ENCODE results near the gene FAM174C. TPM values are rescaled to one million over a fixed set of nuclear protein-coding genes. Genes with fewer than 3 reads are reported as not detected.

FAM174C gene
- polyA plus RNA-seq, 3 donors: 32.8 to 56.2 (median 40.0) TPM

DNA sequence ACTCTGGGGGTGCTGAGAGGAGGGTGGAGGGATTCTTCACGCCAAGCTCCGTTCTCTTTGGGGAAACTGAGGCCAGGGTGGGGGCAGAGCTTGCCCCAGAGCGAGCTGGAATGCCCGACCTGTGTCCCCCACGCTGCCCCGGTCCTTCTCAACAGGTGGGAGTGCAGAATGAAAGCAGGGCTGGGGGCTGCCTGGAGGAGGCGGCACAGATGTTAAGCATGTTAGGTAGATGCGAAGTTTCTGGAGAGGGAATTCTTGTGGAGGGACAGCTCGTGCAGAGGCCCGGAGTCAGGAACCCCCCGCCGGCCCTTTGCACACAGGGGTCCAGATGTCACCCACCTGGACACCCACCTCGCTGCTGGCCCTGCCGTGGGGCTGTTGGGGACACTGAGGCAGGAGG is 19.4 kb downstream of the FAM174C start:
- no peak for DNase-seq
- peaks cover 15 to 44% (median 29%) of the 10 kb centered on the region in 3 donors for H3K27me3 Mint-ChIP-seq (ENCODE audit: low read depth in 3 of 3)
- Histone ChIP-seq H3K9ac (ENCODE audit: insufficient read depth, low read length, poor library complexity, severe bottlenecking) (no peak overlapping the region), H3K27me3 (ENCODE audit: control insufficient read depth in 2 of 2, insufficient read depth in 2 of 2, low read length in 2 of 2) (peaks cover 0 to 12% of the 10 kb centered on the region in 2 donors), H3K36me3 (replicated peaks in 1 of 2; ENCODE audit: control insufficient read depth in 1 of 2, insufficient read depth in 2 of 2, low read length in 2 of 2) (no peaks in the 10 kb centered on the region), H2AFZ (ENCODE audit: insufficient read depth, low read depth, low read length, poor library complexity, severe bottlenecking) (no peak overlapping the region), H3K79me2 (ENCODE audit: insufficient read depth, low read length) (no peaks in the 10 kb centered on the region), H4K20me1 (ENCODE audit: insufficient read depth, low read length) (no peaks in the 10 kb centered on the region), H3K27ac (ENCODE audit: low read depth in 1 of 2, low read length in 2 of 2) (no peak overlapping the region), H3K4me2 (replicated peaks; ENCODE audit: extremely low read depth, low read length, poor library complexity, severe bottlenecking) (no peak overlapping the region), H3K4me1 (ENCODE audit: control insufficient read depth in 1 of 2, insufficient read depth in 2 of 2, low read length in 2 of 2) (peaks cover 7 to 8% of the 10 kb centered on the region in 2 donors), H3K9me3 (replicated peaks in 1 of 2; ENCODE audit: control insufficient read depth in 1 of 2, insufficient read depth in 1 of 2, low read length in 2 of 2) (no peaks in the 10 kb centered on the region), H3K4me3 (replicated peaks in 1 of 3; ENCODE audit: low read depth in 2 of 3, low read length in 3 of 3) (no peak overlapping the region)
- TF ChIP-seq, protein P1, sequence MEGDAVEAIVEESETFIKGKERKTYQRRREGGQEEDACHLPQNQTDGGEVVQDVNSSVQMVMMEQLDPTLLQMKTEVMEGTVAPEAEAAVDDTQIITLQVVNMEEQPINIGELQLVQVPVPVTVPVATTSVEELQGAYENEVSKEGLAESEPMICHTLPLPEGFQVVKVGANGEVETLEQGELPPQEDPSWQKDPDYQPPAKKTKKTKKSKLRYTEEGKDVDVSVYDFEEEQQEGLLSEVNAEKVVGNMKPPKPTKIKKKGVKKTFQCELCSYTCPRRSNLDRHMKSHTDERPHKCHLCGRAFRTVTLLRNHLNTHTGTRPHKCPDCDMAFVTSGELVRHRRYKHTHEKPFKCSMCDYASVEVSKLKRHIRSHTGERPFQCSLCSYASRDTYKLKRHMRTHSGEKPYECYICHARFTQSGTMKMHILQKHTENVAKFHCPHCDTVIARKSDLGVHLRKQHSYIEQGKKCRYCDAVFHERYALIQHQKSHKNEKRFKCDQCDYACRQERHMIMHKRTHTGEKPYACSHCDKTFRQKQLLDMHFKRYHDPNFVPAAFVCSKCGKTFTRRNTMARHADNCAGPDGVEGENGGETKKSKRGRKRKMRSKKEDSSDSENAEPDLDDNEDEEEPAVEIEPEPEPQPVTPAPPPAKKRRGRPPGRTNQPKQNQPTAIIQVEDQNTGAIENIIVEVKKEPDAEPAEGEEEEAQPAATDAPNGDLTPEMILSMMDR (IDR thresholded peaks at IDR 0.05): no peak
- no peak overlapping the region for H3K27ac Mint-ChIP-seq
- peaks cover 7% of the 10 kb centered on the region for H3K4me1 Mint-ChIP-seq
- H3K4me3 Mint-ChIP-seq: peak overlapping the region in 1 of 2 donors; percentile 60
- 82% methylated on average over 9 of the region's 14 CpGs for WGBS (ENCODE audit: insufficient coverage)
- intact Hi-C loops (cut with micrococcal nuclease): no loop called here
- H3K9me3 Mint-ChIP-seq: peaks cover 0 to 8% (median 0%) of the 10 kb centered on the region in 7 donors
- H3K36me3 Mint-ChIP-seq: no peaks in the 10 kb centered on the region

DNA sequence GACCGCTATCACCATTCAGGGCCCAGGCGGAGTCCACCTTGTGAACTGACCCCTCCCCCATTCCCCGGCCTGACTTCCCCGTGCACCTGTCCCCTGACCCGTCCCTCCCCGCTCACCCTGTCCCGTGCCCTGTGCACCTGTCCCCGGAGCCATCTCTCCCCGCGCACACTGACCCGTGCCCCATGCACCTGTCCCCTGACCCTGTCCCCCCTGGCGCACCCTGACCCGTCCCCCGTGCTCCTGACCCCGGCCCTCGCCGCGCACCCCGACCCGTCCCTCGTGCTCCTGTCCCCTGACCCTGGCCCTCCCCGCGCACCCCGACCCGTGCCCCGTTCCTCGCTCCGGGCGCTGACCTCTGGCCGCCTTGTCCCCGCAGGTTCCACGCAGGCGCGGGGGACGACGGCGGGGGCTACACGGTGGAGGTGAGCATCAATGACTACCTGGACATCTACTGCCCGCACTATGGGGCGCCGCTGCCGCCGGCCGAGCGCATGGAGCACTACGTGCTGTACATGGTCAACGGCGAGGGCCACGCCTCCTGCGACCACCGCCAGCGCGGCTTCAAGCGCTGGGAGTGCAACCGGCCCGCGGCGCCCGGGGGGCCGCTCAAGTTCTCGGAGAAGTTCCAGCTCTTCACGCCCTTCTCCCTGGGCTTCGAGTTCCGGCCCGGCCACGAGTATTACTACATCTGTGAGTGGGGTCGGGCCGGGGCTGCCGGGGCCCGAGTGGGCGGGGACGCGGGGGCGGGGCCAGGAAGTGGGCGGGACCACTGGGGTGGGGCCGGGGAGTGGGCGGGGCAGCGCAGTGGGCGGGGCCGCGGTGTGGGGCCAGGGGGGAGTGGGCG is 20.1 kb downstream of the FAM174C start:
- peaks cover 13 to 42% (median 27%) of the 10 kb centered on the region in 3 donors for H3K27me3 Mint-ChIP-seq (ENCODE audit: low read depth in 3 of 3)
- H3K9me3 ChIP-seq (replicated peaks in 1 of 2; ENCODE audit: control insufficient read depth in 1 of 2, insufficient read depth in 1 of 2, low read length in 2 of 2): no peaks in the 10 kb centered on the region
- H4K20me1 ChIP-seq (ENCODE audit: insufficient read depth, low read length): no peaks in the 10 kb centered on the region
- H3K4me2 ChIP-seq (replicated peaks; ENCODE audit: extremely low read depth, low read length, poor library complexity, severe bottlenecking): peak overlapping the region; percentile 46
- no peaks in the 10 kb centered on the region for H3K79me2 ChIP-seq (ENCODE audit: insufficient read depth, low read length)
- peaks cover 7% of the 10 kb centered on the region for H3K4me1 Mint-ChIP-seq
- H3K4me1 ChIP-seq (ENCODE audit: control insufficient read depth in 1 of 2, insufficient read depth in 2 of 2, low read length in 2 of 2): peaks cover 7 to 8% of the 10 kb centered on the region in 2 donors
- no peak overlapping the region for H3K27ac ChIP-seq (ENCODE audit: low read depth in 1 of 2, low read length in 2 of 2)
- intact Hi-C loops (cut with micrococcal nuclease): no loop called here
- H3K36me3 Mint-ChIP-seq: no peaks in the 10 kb centered on the region
- no peaks in the 10 kb centered on the region for H3K36me3 ChIP-seq (replicated peaks in 1 of 2; ENCODE audit: control insufficient read depth in 1 of 2, insufficient read depth in 2 of 2, low read length in 2 of 2)
- peaks cover 0 to 12% of the 10 kb centered on the region in 2 donors for H3K27me3 ChIP-seq (ENCODE audit: control insufficient read depth in 2 of 2, insufficient read depth in 2 of 2, low read length in 2 of 2)
- TF ChIP-seq, protein P1 (IDR thresholded peaks at IDR 0.05): no peak
- peak overlapping the region in 1 of 2 donors; percentile 60 for H3K4me3 Mint-ChIP-seq
- 17% methylated on average over 61 of the region's 82 CpGs for WGBS (ENCODE audit: insufficient coverage)
- peak overlapping the region; percentile 46 for H2AFZ ChIP-seq (ENCODE audit: insufficient read depth, low read depth, low read length, poor library complexity, severe bottlenecking)
- H3K9me3 Mint-ChIP-seq: peaks cover 0 to 8% (median 0%) of the 10 kb centered on the region in 7 donors
- no peak overlapping the region for H3K27ac Mint-ChIP-seq
- peak in 1 of 3 donors; percentile 33 for DNase-seq
- H3K9ac ChIP-seq (ENCODE audit: insufficient read depth, low read length, poor library complexity, severe bottlenecking): no peak overlapping the region
- peak overlapping the region in 1 of 3 experiments; percentile 14 for H3K4me3 ChIP-seq (replicated peaks in 1 of 3; ENCODE audit: low read depth in 2 of 3, low read length in 3 of 3)

All from CD14-positive monocyte (primary cell).